G401.6 (cell line): ENCODE data around the gene DNAJC13.
"Not testable (repeated sequence)": the region's sequence is repeated elsewhere in the genome, so short reads cannot be mapped to it uniquely, and the experiment has no call there.

ENCODE experiments used
- FAIRE-seq: peaks from 2 replicates; lab custom pipeline; 2012; peaks lifted over from hg19 to GRCh38; lab: Jason Lieb, UNC

Gene DNAJC13

GRCh38 chr3:132549169-132549568, 131.9 kb downstream of the DNAJC13 start:
- FAIRE-seq, result no peak

- no peak for FAIRE-seq
These were observed 132.7 kb downstream of the DNAJC13 start for GRCh38 chr3:132549890-132550578.

- FAIRE-seq, result no peak
These were observed 133.4 kb downstream of the DNAJC13 start for GRCh38 chr3:132550579-132551305.

- FAIRE-seq, result no peak
These were observed 136.5 kb downstream of the DNAJC13 start for GRCh38 chr3:132553826-132554225.

GRCh38 chr3:132554437-132554836, 137.1 kb downstream of the DNAJC13 start:
- no peak for FAIRE-seq

GRCh38 chr3:132555306-132556035, 138.2 kb downstream of the DNAJC13 start:
- FAIRE-seq, result no peak

GRCh38 chr3:132556036-132556386, 138.7 kb downstream of the DNAJC13 start:
- not testable (repeated sequence) for FAIRE-seq

- no peak for FAIRE-seq
These were observed 139.3 kb downstream of the DNAJC13 start for GRCh38 chr3:132556508-132557159.

- FAIRE-seq, result no peak
These were observed 143.7 kb downstream of the DNAJC13 start for GRCh38 chr3:132561003-132561402.

- no peak for FAIRE-seq
These were observed 146.2 kb downstream of the DNAJC13 start for GRCh38 chr3:132563420-132564069.

GRCh38 chr3:132564070-132564465, 146.8 kb downstream of the DNAJC13 start:
- FAIRE-seq, result no peak

- no peak for FAIRE-seq
These were observed 151.1 kb downstream of the DNAJC13 start for GRCh38 chr3:132568422-132568821.

GRCh38 chr3:132569153-132569552, 151.9 kb downstream of the DNAJC13 start:
- no peak for FAIRE-seq

GRCh38 chr3:132569580-132569979, 152.3 kb downstream of the DNAJC13 start:
- no peak for FAIRE-seq

- no peak for FAIRE-seq
These were observed 152.7 kb downstream of the DNAJC13 start for GRCh38 chr3:132570016-132570415.

GRCh38 chr3:132573797-132574211, 156.5 kb downstream of the DNAJC13 start:
- no peak for FAIRE-seq

GRCh38 chr3:132587401-132587800, 170.1 kb downstream of the DNAJC13 start:
- no peak for FAIRE-seq
